Middle frontal gyrus (tissue), 1 donor: ENCODE results near the gene NOC2L.
A peak's percentile ranks its signal among the peaks of the same experiment; 100 is the strongest.
"Not testable (repeated sequence)": the region's sequence is repeated elsewhere in the genome, so short reads cannot be mapped to it uniquely, and the experiment has no call there.

Experiments
- DNase-seq: peaks from one replicate; pipeline ENCODE4 v3.0.0-alpha.2; 2015; ENCODE audit warnings: low spot score; ENCODE audit errors: extremely low spot score

The NOC2L gene

GRCh38 chr1:962381-963300 is 3.6 kb upstream of the NOC2L start:
- no peak for DNase-seq

GRCh38 chr1:961132-961669 is 2.1 kb upstream of the NOC2L start:
- no peak for DNase-seq

- peak; percentile 29 for DNase-seq
Measured at GRCh38 chr1:960363-961131, 1.5 kb upstream of the NOC2L start, which contains the start of gene KLHL17. TSS of gene KLHL17 (plus strand) at chr1:960584. CDS start at chr1:960694, 110 bp downstream.

GRCh38 chr1:959731-960362 is 791 bp upstream of the NOC2L start:
- no peak for DNase-seq

- no peak for DNase-seq
Measured at GRCh38 chr1:956636-957035, 2.4 kb downstream of the NOC2L start.

GRCh38 chr1:955474-955873 is 3.6 kb downstream of the NOC2L start:
- no peak for DNase-seq

- DNase-seq: no peak
Measured at GRCh38 chr1:954927-955326, 4.1 kb downstream of the NOC2L start.

- no peak for DNase-seq
Measured at GRCh38 chr1:953524-954320, 5.3 kb downstream of the NOC2L start.

- DNase-seq: no peak
Measured at GRCh38 chr1:952603-953002, 6.5 kb downstream of the NOC2L start.

GRCh38 chr1:952201-952600 is 6.9 kb downstream of the NOC2L start:
- no peak for DNase-seq

GRCh38 chr1:951364-951763 is 7.7 kb downstream of the NOC2L start:
- no peak for DNase-seq

- DNase-seq: no peak
Measured at GRCh38 chr1:950881-951280, 8.2 kb downstream of the NOC2L start.

GRCh38 chr1:950268-950667 is 8.8 kb downstream of the NOC2L start:
- no peak for DNase-seq

GRCh38 chr1:947958-948357 is 11.1 kb downstream of the NOC2L start:
- DNase-seq: no peak

- DNase-seq: not testable (repeated sequence)
Measured at GRCh38 chr1:946811-947210, 12.2 kb downstream of the NOC2L start.

GRCh38 chr1:945688-946556 is 13.1 kb downstream of the NOC2L start:
- DNase-seq: no peak

- no peak for DNase-seq
Measured at GRCh38 chr1:944341-945325, 14.4 kb downstream of the NOC2L start.

GRCh38 chr1:943545-944340 is 15.3 kb downstream of the NOC2L start:
- no peak for DNase-seq
